HL-60 (cell line): ENCODE measurements around the gene MAP3K1.

Experiments used
- GABPA ChIP-seq: IDR thresholded peaks from 2 replicates; pipeline ENCODE4 v1.6.1; 2012; ENCODE audit warnings: low read depth
- POLR2AphosphoS5 ChIP-seq: IDR thresholded peaks from 2 replicates; pipeline ENCODE4 v1.6.1; 2012; ENCODE audit warnings: low read depth
- TF ChIP-seq, protein P1 (sequence below): IDR thresholded peaks from one replicate; pipeline ENCODE4 v1.5.1; 2011; ENCODE audit warnings: low read length, control low read depth, inconsistent platforms; ENCODE audit not compliant: insufficient read depth
- TF ChIP-seq, protein P2 (sequence below): IDR thresholded peaks from 2 replicates; pipeline ENCODE4 v1.6.1; 2012; ENCODE audit warnings: low read depth; ENCODE audit not compliant: insufficient replicate concordance

DNA sequence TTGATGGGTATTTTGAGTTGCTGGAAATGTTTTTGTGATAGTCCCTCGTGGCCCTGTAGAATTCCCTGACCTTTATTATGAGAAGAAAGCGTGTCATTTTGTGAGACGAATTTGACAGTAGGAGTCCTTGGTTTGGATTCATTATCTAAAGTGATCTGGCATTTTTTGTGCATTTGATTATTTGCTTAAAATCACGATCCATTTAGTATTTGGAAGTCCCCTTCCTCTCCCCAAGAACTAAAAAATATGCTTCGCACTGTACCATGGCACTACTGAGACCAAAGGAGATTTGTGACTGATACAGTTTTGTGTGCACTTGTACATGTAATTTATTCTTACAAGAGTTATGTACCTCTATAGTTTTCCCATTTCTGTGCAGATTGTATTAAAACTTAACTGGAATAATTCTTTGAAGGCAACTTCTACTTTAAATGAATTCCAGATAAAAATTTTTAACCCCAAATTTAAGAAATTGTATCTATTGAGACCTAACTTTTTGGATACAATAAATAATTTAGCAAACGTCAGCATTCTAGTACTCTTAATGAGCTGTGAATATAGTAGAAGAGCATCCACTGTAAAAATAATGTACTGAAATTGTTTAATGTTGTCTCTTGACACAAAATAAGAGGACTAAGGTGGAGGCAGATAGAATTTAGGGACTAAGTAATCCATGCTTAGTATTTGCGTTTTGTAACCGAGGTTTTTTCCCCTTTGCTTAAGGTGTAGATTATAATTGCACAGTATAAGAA is 2.1 kb downstream of the MAP3K1 start:
- TF ChIP-seq, protein P1, sequence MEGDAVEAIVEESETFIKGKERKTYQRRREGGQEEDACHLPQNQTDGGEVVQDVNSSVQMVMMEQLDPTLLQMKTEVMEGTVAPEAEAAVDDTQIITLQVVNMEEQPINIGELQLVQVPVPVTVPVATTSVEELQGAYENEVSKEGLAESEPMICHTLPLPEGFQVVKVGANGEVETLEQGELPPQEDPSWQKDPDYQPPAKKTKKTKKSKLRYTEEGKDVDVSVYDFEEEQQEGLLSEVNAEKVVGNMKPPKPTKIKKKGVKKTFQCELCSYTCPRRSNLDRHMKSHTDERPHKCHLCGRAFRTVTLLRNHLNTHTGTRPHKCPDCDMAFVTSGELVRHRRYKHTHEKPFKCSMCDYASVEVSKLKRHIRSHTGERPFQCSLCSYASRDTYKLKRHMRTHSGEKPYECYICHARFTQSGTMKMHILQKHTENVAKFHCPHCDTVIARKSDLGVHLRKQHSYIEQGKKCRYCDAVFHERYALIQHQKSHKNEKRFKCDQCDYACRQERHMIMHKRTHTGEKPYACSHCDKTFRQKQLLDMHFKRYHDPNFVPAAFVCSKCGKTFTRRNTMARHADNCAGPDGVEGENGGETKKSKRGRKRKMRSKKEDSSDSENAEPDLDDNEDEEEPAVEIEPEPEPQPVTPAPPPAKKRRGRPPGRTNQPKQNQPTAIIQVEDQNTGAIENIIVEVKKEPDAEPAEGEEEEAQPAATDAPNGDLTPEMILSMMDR, result no peak
- TF ChIP-seq, protein P2, sequence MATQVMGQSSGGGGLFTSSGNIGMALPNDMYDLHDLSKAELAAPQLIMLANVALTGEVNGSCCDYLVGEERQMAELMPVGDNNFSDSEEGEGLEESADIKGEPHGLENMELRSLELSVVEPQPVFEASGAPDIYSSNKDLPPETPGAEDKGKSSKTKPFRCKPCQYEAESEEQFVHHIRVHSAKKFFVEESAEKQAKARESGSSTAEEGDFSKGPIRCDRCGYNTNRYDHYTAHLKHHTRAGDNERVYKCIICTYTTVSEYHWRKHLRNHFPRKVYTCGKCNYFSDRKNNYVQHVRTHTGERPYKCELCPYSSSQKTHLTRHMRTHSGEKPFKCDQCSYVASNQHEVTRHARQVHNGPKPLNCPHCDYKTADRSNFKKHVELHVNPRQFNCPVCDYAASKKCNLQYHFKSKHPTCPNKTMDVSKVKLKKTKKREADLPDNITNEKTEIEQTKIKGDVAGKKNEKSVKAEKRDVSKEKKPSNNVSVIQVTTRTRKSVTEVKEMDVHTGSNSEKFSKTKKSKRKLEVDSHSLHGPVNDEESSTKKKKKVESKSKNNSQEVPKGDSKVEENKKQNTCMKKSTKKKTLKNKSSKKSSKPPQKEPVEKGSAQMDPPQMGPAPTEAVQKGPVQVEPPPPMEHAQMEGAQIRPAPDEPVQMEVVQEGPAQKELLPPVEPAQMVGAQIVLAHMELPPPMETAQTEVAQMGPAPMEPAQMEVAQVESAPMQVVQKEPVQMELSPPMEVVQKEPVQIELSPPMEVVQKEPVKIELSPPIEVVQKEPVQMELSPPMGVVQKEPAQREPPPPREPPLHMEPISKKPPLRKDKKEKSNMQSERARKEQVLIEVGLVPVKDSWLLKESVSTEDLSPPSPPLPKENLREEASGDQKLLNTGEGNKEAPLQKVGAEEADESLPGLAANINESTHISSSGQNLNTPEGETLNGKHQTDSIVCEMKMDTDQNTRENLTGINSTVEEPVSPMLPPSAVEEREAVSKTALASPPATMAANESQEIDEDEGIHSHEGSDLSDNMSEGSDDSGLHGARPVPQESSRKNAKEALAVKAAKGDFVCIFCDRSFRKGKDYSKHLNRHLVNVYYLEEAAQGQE, result no peak
- no peak for TF ChIP-seq POLR2AphosphoS5
- TF ChIP-seq GABPA, result no peak
